Measurements from ENCODE around the gene TCAP.

DNA sequence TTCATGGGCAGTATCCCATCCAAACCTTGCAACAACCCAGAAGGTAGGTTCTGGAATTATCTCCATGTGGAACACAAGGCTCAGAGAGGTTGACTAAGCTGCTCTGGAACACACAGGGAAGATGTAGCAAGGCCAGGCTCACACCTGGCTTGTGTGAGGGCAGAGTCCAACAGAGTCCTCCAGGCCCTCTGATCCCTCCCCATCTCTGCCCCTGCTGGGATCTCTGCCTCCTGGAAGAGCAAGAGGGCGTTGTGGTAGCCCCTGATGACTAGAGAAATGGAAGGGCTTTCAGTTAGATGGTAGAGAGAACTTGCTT is 45.4 kb upstream of the TCAP start:
- TF ChIP-seq GATA2 (CRISPR knock-in tag; IDR thresholded peaks at IDR 0.05) (no peak), POLR2AphosphoS5 (IDR thresholded peaks at IDR 0.05; ENCODE audit: low read depth, low read length) (no peak), GABPA (IDR thresholded peaks at IDR 0.05; ENCODE audit: low read depth) (no peak), FOXM1 (IDR thresholded peaks at IDR 0.05; ENCODE audit: low read depth) (no peak)
- TF ChIP-seq, protein P1, sequence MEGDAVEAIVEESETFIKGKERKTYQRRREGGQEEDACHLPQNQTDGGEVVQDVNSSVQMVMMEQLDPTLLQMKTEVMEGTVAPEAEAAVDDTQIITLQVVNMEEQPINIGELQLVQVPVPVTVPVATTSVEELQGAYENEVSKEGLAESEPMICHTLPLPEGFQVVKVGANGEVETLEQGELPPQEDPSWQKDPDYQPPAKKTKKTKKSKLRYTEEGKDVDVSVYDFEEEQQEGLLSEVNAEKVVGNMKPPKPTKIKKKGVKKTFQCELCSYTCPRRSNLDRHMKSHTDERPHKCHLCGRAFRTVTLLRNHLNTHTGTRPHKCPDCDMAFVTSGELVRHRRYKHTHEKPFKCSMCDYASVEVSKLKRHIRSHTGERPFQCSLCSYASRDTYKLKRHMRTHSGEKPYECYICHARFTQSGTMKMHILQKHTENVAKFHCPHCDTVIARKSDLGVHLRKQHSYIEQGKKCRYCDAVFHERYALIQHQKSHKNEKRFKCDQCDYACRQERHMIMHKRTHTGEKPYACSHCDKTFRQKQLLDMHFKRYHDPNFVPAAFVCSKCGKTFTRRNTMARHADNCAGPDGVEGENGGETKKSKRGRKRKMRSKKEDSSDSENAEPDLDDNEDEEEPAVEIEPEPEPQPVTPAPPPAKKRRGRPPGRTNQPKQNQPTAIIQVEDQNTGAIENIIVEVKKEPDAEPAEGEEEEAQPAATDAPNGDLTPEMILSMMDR (IDR thresholded peaks at IDR 0.05) = no peak

All from SK-N-SH (cell line).